SK-N-SH (cell line): ENCODE results near the gene RPL11. TPM values are rescaled to one million over a fixed set of nuclear protein-coding genes. Genes with fewer than 3 reads are reported as not detected.

Experiments
- CTCF ChIA-PET: fragments of 300-600, 350-600 bp; formaldehyde crosslinking; extraction: SDS; loops from one replicate; lab custom pipeline; 2021; lab: Yijun Ruan, JAX
- POLR2A ChIA-PET: fragments of 350-600 bp; sonication (Branson Sonifier 250); formaldehyde crosslinking; extraction: SDS; loops from one replicate; lab custom pipeline; 2020; ENCODE audit warnings: antibody characterized with exemption, inconsistent platforms; lab: Yijun Ruan, JAX
- DNase-seq: peaks from one replicate; pipeline ENCODE4 v3.0.0; 2012
- H2AFZ ChIP-seq: fragments of 200-600 bp; sonication (generic); 2 replicates; pipeline ENCODE4 v1.8.1; 2016; ENCODE audit warnings: antibody characterized with exemption, mild to moderate bottlenecking, low read depth
- H3F3A ChIP-seq: fragments of 200-600 bp; sonication (generic); replicated peaks from 2 replicates; pipeline ENCODE3; 2016; ENCODE audit warnings: antibody characterized with exemption, mild to moderate bottlenecking; ENCODE audit not compliant: insufficient read depth
- H3K27ac ChIP-seq, 2 experiments: fragments of 200-500 bp in 1 of 2; fragments of 200-600 bp in 1 of 2; sonication (Bioruptor generic) in 1 of 2; sonication (generic), shearing (Covaris generic) in 1 of 2; 2 replicates each; pipeline versions ENCODE4 v1.5.1 to v1.6.1; 2014 to 2016; ENCODE audit warnings: low read depth in 2 of 2, inconsistent platforms in 1 of 2, low read length in 1 of 2, mild to moderate bottlenecking in 1 of 2, mixed read lengths in 1 of 2
- H3K27me3 ChIP-seq: fragments of 200-600 bp; sonication (generic), shearing (Covaris generic); 2 replicates; pipeline ENCODE4 v1.6.1; 2016; ENCODE audit warnings: mixed run types; ENCODE audit not compliant: insufficient read depth
- H3K36me3 ChIP-seq, 2 experiments: fragments of 200-500 bp in 1 of 2; fragments of 200-600 bp in 1 of 2; sonication (Bioruptor generic) in 1 of 2; sonication (generic) in 1 of 2; replicated peaks in 1 of 2; 2 replicates each; pipeline versions ENCODE3 to v1.5.1; 2014 to 2016; ENCODE audit warnings: low read length in 1 of 2, mild to moderate bottlenecking in 1 of 2; ENCODE audit not compliant: insufficient read depth in 2 of 2, control insufficient read depth in 1 of 2
- H3K4me1 ChIP-seq, 2 experiments: fragments of 200-500 bp in 1 of 2; fragments of 200-600 bp in 1 of 2; sonication (Bioruptor generic) in 1 of 2; sonication (generic), shearing (Covaris generic) in 1 of 2; 2 replicates each; pipeline versions ENCODE4 v1.5.1 to v1.6.1; 2014 to 2016; ENCODE audit warnings: low read depth in 1 of 2, low read length in 1 of 2, mixed run types in 1 of 2; ENCODE audit not compliant: insufficient read depth in 2 of 2, control insufficient read depth in 1 of 2
- H3K4me2 ChIP-seq: fragments of 200-600 bp; sonication (generic), shearing (Covaris generic); 2 replicates; pipeline ENCODE4 v1.6.1; 2017; ENCODE audit warnings: mixed run types
- H3K4me3 ChIP-seq, 2 experiments: fragments of 200-500 bp in 1 of 2; fragments of 200-600 bp in 1 of 2; sonication (Bioruptor generic) in 1 of 2; sonication (generic), shearing (Covaris generic) in 1 of 2; 2 replicates each; pipeline versions ENCODE4 v1.5.1 to v1.8.1; 2014 to 2016; ENCODE audit warnings: low read depth in 2 of 2, inconsistent platforms in 1 of 2, low read length in 1 of 2, mild to moderate bottlenecking in 1 of 2, mixed read lengths in 1 of 2, moderate library complexity in 1 of 2
- H3K79me2 ChIP-seq: fragments of 200-600 bp; sonication (generic); 2 replicates; pipeline ENCODE4 v1.8.1; 2017; ENCODE audit warnings: mild to moderate bottlenecking; ENCODE audit not compliant: insufficient read depth
- H3K9ac ChIP-seq: fragments of 200-600 bp; sonication (generic); 2 replicates; pipeline ENCODE4 v1.6.1; 2017; ENCODE audit warnings: mixed run types
- H3K9me2 ChIP-seq: fragments of 200-600 bp; sonication (generic); 2 replicates; pipeline ENCODE4 v1.6.1; 2017; ENCODE audit warnings: mixed run types
- H3K9me3 ChIP-seq: fragments of 200-600 bp; sonication (generic); 2 replicates; pipeline ENCODE4 v1.6.1; 2017; ENCODE audit warnings: mixed run types, mild to moderate bottlenecking, moderate library complexity
- H4K20me1 ChIP-seq: fragments of 200-600 bp; sonication (generic); 2 replicates; pipeline ENCODE4 v1.6.1; 2017; ENCODE audit warnings: mild to moderate bottlenecking, mixed run types; ENCODE audit not compliant: insufficient read depth
- EP300 ChIP-seq, 2 experiments: IDR thresholded peaks; 2 replicates each; pipeline versions ENCODE4 v1.4.0 to v1.6.1; 2012; ENCODE audit warnings: borderline replicate concordance in 1 of 2, low read depth in 1 of 2, low read length in 1 of 2
- EZH2phosphoT487 ChIP-seq: fragments of 200-600 bp; sonication (generic); IDR thresholded peaks from 2 replicates; pipeline ENCODE4 v1.6.1; 2017; ENCODE audit warnings: low read depth, mixed run types, mild to moderate bottlenecking, antibody characterized with exemption, moderate library complexity, borderline replicate concordance
- FOSL2 ChIP-seq: IDR thresholded peaks from 2 replicates; pipeline ENCODE4 v1.4.0; 2012; ENCODE audit warnings: low read depth, mild to moderate bottlenecking, moderate library complexity, borderline replicate concordance
- GABPA ChIP-seq: IDR thresholded peaks from 2 replicates; pipeline ENCODE4 v1.4.0; 2012; ENCODE audit warnings: low read depth, mild to moderate bottlenecking
- GATA2 ChIP-seq: sonication (generic); formaldehyde crosslinking; IDR thresholded peaks from 2 replicates; pipeline ENCODE4 v1.5.0; 2020; ENCODE audit warnings: mild to moderate bottlenecking, missing genetic modification reagents
- JUND ChIP-seq: IDR thresholded peaks from 2 replicates; pipeline ENCODE4 v1.4.0; 2012
- MXI1 ChIP-seq: IDR thresholded peaks from 2 replicates; pipeline ENCODE4 v1.6.1; 2012; ENCODE audit warnings: mild to moderate bottlenecking, low read depth, low read length, improper control_type of control experiment
- NFIC ChIP-seq: IDR thresholded peaks from 2 replicates; pipeline ENCODE4 v1.4.0; 2012; ENCODE audit warnings: borderline replicate concordance
- NRF1 ChIP-seq: IDR thresholded peaks from 2 replicates; pipeline ENCODE4 v1.6.1; 2012; ENCODE audit warnings: low read depth, mild to moderate bottlenecking, low read length
- RCOR1 ChIP-seq: fragments of 150-350 bp; IDR thresholded peaks from 2 replicates; pipeline ENCODE4 v1.6.1; 2017; ENCODE audit warnings: antibody characterized with exemption, low read length
- REST ChIP-seq: IDR thresholded peaks from 2 replicates; pipeline ENCODE4 v1.6.1; 2012; ENCODE audit warnings: mild to moderate bottlenecking, low read depth, low read length, moderate library complexity
- RXRA ChIP-seq: IDR thresholded peaks from 2 replicates; pipeline ENCODE4 v1.4.0; 2012; ENCODE audit warnings: low read depth, mild to moderate bottlenecking, borderline replicate concordance
- TAF1 ChIP-seq: IDR thresholded peaks from 2 replicates; pipeline ENCODE4 v1.6.1; 2012; ENCODE audit warnings: low read depth, mild to moderate bottlenecking, low read length, moderate library complexity, borderline replicate concordance
- TEAD4 ChIP-seq: IDR thresholded peaks from 2 replicates; pipeline ENCODE4 v1.4.0; 2012; ENCODE audit warnings: mild to moderate bottlenecking, borderline replicate concordance; ENCODE audit not compliant: insufficient read depth
- USF2 ChIP-seq: fragments of 150-350 bp; IDR thresholded peaks from 2 replicates; pipeline ENCODE4 v1.6.1; 2017; ENCODE audit warnings: antibody characterized with exemption, low read length, low read depth, borderline replicate concordance
- YY1 ChIP-seq: IDR thresholded peaks from 2 replicates; pipeline ENCODE4 v1.4.0; 2012; ENCODE audit warnings: low read depth, mild to moderate bottlenecking
- WGBS: methylation state at CpG from one replicate; pipeline ENCODE4 v1.1.6; 2017; ENCODE audit warnings: low lambda C conversion rate; 5-methylcytosine and 5-hydroxymethylcytosine counted together
- polyA plus RNA-seq, 3 experiments: library from polyadenylated mRNA; depleted of rRNA; stranded (reverse); fragments of >200 nt; gene quantifications; 2 replicates each; pipeline ENCODE4 v1.2.3, GENCODE V29; 2012

RPL11 gene
- polyA plus RNA-seq, 1 of the 3 experiments (the other 2 are of a cell fraction): 2,255 TPM

DNA sequence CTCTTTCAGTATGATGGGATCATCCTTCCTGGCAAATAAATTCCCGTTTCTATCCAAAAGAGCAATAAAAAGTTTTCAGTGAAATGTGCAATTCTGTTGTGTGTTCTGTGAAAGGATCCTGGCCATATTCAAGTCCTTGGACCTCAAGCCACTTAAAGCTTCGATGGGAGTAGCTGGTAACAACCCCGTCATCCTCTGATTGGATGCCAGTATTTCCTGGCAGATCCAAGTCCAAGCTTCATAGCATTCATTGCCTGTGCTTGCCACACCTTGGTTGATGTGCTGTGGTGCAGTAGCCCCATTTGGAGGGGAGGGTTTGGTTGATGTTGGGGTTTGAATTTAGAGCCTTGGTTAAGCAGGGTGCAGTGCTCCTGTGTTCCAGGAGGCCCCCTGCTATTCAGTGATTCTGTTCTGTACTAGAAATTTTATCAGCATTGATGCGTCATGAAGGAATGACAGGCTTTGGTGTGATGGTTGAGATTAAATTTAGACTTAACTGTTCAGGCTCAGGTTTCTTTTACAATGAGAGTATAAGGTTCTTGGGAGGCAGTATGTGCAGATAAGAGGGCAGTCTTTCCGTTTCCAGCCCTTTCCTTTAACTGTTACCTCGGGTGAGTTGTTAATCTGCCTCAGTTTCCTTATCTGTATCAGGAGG, 4.9 kb downstream of the RPL11 start:
- H3F3A ChIP-seq: peaks cover 35% of the 10 kb centered on the region
- H2AFZ ChIP-seq: no peak overlapping the region
- no peaks in the 10 kb centered on the region for H3K9me2 ChIP-seq
- no peak overlapping the region for H3K4me3 ChIP-seq
- no peaks in the 10 kb centered on the region for H3K27me3 ChIP-seq
- TF ChIP-seq JUND (no peak), YY1 (no peak), USF2 (no peak), REST (no peak), TEAD4 (no peak), EZH2phosphoT487 (no peak), MXI1 (no peak), RCOR1 (no peak), TAF1 (no peak), RXRA (no peak), FOSL2 (no peak), EP300 (IDR thresholded peaks at IDR 0.05; ENCODE audit: borderline replicate concordance in 1 of 2, low read depth in 1 of 2, low read length in 1 of 2) (no peak), NFIC (no peak), NRF1 (no peak), GATA2 (CRISPR knock-in tag) (no peak), GABPA (no peak)
- peaks cover 79 to 90% of the 10 kb centered on the region in 2 experiments for H3K36me3 ChIP-seq
- no peaks in the 10 kb centered on the region for H3K9me3 ChIP-seq
- no peak overlapping the region for H3K9ac ChIP-seq
- H4K20me1 ChIP-seq: peaks cover 95% of the 10 kb centered on the region
- POLR2A ChIA-PET: interaction anchor here (0.6 kb wide), 1 partner anchor 103 kb away, joined by 3 read pairs; no protein-coding TSS in a partner anchor
- H3K4me2 ChIP-seq: peak overlapping the region; percentile 91; the same call in 1 of the 2 replicates
- no peak for DNase-seq
- WGBS: 43% methylated on average over 6 of the region's 6 CpGs
- peaks cover 99% of the 10 kb centered on the region for H3K79me2 ChIP-seq
- H3K4me1 ChIP-seq: peaks cover 19 to 36% of the 10 kb centered on the region in 2 experiments; a peak in 3 of 4 replicates
- CTCF ChIA-PET: interaction anchor here (0.6 to 2.2 kb wide), 2 partner anchors 29 to 56 kb away, joined by 3 to 5 read pairs; no protein-coding TSS in a partner anchor
- H3K27ac ChIP-seq: no peak overlapping the region
